RPMI8226 (cell line): ENCODE data around the gene ZNRF1.

Experiments
- DNase-seq: peaks from one replicate; pipeline ENCODE4 v3.0.0-alpha.2; 2015

ZNRF1 gene

GRCh38 chr16:75062976-75063346 is 64.1 kb downstream of the ZNRF1 start:
- DNase-seq = no peak

- no peak for DNase-seq
Measured at GRCh38 chr16:75063549-75064088, 64.8 kb downstream of the ZNRF1 start.

GRCh38 chr16:75064403-75065148 is 65.8 kb downstream of the ZNRF1 start:
- no peak for DNase-seq

DNA sequence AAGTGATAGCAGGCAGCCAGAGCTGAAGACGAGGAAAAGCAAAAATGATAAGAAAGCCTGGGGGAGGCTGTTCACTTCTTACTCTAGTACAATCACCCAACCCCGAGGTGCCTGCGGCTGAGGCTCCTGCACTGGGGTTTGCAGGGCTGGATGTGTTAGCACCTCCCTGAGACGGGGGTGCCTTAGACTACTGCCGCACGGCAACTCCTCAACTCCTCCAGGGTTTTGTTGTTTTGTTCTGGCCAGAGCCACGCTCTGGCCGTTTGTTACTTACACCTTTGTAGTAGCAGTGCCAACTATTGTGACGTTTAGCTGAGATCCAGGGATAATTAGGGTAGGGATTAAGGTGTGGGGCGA is 66.3 kb downstream of the ZNRF1 start:
- DNase-seq = no peak

DNA sequence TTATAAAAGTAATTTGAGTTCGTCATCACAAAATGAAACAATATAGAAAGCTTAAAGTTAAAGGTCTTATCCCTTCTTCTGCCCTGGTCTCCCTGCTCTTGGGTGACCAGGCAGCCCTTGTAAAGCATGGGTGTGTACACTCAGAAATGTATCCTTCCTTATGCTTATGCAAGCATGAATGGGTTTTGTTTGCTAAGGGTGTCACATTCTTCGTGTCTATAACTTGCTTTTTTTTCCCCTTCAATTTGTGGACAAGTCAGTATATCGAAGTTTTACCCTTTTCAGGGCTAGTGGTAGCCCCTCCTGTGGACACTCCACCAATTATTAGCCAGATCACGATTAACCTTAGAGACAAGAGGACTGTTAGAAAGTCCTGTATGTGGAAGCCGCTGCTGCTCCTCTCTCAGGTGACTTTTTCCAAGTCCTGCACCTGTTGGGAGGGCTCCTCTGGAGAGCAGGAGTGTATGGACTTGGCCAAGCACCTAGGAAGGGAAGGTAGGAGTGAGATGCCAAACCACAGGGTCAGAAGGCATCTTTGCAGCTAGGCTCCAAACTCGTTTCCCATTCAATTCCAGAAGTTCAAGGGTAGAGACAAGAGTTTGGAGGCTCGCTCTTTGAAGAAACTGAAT is 66.8 kb downstream of the ZNRF1 start:
- DNase-seq = no peak

- DNase-seq = no peak
Measured at GRCh38 chr16:75066861-75067447, 68.1 kb downstream of the ZNRF1 start.

DNA sequence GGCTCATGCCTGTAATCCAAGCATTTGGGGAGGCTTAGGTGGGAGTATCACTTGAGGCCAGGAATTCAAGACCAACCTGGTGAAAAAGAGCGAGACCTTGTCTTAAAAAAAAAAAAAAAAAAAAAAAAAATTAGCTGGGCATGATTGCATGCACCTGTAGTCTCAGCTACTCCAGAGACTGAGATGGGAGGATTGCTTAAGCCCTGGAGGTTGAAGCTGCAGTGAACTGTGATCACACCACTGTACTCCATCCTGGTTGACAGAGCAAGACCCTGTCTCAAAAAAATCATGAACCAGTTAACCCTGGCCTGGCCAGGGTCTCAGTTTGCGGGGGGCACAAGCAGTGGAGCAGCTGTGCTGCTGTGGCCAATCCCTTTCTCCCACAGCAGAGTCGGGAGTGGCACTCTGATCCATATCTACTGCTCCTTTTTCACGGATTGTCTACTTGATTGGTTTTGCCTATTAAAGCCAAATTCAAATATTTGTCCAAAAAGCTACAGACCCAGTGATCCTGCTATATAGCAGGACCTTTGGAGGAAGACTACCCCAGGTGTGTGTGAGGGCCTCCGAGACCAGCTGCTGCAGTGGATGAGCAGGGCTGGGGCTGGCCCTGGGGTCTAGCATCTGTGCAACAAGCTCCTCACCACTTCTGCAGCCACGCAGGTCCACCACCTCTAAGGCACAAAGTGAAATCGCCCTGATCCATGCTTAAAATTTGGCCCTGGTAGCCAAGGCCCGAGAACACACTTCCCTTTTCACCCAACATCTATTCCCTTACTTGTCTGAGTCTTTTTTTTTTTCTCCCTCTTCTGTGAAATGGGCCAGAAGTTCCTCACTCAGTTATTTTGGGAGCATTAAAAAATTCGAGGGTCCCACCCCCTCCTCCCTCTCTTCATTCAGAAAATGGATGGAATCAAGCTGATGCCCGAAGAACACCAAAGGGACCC is 69.5 kb downstream of the ZNRF1 start:
- no peak for DNase-seq

DNA sequence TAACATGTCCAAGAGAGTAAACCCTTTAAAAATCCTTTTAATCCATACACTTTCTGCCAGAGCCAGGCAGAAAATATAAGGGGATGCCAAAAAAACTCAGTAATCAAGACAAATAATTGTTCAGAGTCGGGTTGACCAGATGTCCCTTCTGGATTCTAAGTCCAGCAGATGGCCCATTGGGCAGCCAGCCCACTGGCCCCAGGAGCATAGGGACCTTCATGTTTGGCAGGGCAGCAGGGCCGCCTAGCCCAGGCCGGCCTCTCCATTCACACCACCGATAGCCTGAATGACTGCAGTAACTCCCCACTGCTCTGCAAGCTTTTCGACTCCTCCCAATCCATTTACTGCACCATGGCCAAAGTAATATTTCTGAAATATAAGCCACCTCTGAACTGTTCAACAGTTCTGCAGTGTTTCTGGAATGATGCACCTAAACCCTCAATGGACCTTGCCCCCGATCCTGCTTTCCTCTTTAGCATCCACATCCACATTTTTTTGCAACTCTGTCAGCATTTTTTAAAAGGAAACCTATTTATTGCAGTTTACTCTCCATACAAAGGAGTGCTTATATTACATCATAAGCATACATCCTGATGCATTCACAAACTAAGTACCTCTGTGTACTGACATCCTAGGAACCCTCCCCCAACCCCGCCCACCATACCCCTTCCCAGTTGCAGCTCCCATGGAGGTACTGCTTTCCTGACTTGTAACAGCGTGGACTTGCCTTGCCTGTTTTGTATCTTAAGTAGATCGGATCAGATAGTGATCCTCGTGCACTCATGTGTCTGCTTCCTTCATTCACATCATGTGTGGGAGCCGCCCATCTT is 71.4 kb downstream of the ZNRF1 start:
- no peak for DNase-seq

DNA sequence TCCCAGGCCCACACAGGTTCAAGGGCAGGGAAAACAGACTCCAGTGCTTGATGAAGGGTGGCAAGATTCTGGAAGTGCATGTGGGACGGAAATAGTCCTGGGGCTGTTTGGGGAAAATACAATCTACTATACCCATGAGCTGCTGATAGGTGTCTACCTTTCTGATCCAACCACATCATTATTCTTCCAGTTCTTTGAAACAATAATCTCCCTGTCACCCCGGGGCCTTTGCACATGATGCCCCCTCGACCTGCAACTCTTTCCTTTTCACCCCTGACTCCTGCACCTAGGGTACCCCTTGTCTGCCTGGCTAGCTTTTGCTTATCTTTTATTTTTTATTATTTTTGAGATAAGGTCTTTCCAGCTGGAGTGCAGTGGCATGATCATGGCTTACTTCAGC is 72.8 kb downstream of the ZNRF1 start:
- DNase-seq = no peak

GRCh38 chr16:75072239-75072947 is 73.6 kb downstream of the ZNRF1 start:
- no peak for DNase-seq

- DNase-seq = no peak
Measured at GRCh38 chr16:75073545-75074303, 74.9 kb downstream of the ZNRF1 start.

DNA sequence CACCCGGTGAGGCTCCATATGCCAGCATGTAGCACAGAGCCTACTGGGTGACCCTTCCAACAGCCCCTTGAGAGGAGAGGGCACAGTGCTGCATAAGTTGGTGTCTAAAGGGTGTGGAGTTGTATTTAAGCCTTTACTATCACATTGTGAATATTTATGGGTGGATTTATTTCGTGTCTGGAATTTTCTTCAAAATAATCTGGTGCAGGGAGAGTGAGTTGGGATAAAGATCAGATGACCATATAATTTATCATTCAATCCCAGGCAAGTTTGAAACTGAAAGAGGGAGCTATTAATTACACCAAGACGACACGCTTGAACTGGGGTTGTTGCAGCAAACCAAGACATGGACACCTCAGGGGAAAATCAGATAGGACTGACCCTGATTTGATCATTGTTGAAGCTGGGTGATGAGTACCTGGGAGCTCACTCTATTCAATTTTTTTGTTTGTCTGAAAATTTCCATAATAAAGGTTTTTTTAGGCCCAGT is 75.5 kb downstream of the ZNRF1 start:
- DNase-seq = no peak

DNA sequence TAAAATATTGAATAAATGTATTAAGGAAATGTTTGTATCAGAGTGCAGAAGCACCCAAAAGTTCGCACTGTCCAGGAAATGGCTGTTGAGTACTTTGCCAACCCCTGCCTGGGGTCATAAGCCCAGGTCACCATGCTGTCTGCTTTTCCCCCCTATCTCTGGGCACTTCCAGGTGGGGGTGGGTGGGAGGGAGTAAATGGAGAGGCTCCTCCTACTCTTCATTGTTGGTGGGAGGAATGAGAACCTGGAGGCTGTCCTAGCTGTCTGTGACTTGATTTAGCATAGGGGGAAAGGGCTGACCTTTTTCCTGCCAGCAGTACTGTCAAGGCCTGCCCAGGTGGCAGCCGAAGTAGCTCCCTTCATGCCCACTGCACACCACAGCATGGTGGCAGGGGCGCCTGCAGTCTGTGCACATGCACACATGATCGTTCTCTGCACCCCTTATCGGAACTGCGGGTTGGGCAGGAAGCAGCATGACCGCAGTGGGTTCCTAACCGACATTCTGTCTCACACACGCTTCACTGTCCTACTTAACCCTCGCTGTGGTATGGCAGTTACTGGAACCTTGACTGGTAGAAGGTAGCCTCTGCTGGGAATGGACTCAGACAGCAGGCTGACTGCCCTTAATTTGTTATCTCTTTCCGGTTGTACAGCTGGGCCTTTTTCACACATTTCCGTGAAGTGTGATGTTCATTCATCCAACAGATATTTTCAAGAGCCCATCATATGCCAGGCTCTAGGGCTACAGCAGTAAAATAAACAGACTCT is 76.3 kb downstream of the ZNRF1 start:
- peak; percentile 54 for DNase-seq

- no peak for DNase-seq
Measured at GRCh38 chr16:75075688-75076268, 77.0 kb downstream of the ZNRF1 start.

DNA sequence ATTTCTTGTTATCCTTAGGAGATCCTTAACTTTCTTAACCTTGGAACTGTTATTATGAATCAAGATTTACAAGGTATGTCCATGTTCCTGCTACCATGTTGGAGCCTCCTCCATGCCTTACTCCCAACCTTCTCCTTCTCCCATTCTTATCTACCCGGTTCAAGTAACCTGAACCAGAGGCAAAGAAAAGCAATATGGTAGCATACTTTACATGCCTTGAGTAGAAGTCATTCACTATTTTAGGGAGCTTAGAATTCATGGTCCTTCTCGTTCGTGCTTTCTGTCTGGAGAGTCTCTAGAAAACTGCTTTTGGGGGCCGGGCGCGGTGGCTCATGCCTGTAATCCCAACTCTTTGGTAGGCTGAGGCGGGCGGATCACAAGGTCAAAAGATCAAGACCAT is 80.1 kb downstream of the ZNRF1 start:
- no peak for DNase-seq

DNA sequence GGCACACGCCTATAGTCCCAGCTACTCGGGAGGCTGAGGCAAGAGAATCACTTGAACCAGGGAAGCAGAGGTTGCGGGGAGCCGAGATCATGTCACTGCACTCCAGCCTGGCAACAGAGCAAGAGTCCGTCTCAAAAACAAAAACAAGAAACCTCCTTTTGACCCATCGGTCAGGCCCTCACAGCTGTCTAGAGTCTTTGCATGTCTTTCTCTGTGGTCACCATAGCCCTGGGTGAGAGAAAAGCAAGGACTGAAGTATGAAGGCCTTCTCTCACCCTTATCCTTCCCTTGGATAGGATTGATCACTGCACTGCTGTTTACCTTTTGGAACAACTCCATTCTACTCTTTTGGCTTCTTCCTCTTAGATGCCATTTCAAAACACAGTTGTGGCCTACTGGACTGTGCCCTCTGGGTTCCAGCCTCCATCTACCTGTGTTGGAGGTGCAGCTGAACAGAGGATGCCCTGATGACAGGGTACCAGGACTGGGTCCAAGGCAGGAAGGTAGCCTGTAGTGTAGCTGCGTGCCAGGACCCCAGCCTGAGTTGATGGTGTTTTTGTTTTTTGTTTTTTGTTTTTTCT is 80.6 kb downstream of the ZNRF1 start:
- no peak for DNase-seq

DNA sequence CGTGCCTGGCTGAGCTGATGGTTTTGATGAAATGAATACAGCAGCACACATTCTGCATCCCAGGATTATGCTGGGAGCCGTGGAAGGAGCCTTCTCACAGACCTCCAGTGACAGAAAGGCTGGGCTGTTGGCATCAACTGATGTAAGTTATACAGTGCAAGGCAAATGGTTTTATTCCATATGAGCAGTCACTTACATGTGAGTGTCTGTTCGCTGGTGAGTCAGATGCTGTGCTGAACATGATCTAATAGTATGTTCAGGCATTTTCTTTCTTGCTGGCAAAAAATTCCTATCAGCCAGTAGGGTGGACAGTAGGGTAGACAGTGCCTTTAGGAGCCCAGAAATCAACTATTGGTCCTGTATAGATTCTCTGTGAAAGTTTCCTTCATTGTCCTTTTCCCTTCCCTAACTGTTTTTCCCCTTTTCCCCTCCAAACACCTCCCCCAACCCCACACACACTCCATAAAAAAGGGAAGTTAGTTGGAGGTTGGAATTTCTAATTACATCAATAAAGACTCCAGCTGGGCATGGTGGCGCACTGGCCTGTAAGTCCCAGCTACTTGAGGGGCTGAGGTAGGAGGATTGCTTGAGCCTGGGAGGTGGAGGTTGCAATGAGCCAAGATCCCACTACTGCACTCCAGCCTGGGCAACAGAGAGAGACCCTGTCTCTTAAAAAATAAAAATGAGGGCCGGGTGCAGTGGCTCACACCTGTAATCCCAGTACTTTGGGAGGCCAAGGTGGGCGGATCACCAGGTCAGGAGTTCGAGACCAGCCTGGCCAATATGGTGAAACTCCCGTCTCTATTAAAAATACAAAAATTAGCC is 81.6 kb downstream of the ZNRF1 start:
- DNase-seq = no peak
